H1 (cell line): ENCODE measurements around the gene NR3C1. TPM values are rescaled to one million over a fixed set of nuclear protein-coding genes. Genes with fewer than 3 reads are reported as not detected.

Experiments used
- BCL11A ChIP-seq, 2 experiments: IDR thresholded peaks; one replicate each; pipeline ENCODE4 v1.6.1; 2011; ENCODE audit warnings: low read depth in 2 of 2, low read length in 2 of 2, mild to moderate bottlenecking in 2 of 2
- polyA plus RNA-seq, 7 experiments: library from polyadenylated mRNA; depleted of rRNA in 3 of 7; stranded (reverse) in 5 of 7; unstranded in 2 of 7; fragments of >200 nt in 5 of 7; fragments of 200-250 nt in 2 of 7; gene quantifications; 1 replicate in 5 of 7; 2 replicates in 1 of 7; 4 replicates in 1 of 7; pipeline versions ENCODE4 v1.2.1 to v1.2.3, GENCODE V29; 2011 to 2013; ENCODE audit warnings: missing spikeins in 2 of 7, mixed read lengths in 2 of 7
- total RNA-seq: library from RNA; stranded (reverse); fragmentation: NEBNext Ultra II Directional; extraction: Animal tissue kit (Norgen Biotek cat#: 25700); gene quantifications from 2 replicates; pipeline ENCODE4 v1.2.1, GENCODE V29; 2021
- TF ChIP-seq, protein P1 (sequence below), 3 experiments: IDR thresholded peaks; 1 replicate in 2 of 3; 2 replicates in 1 of 3; pipeline versions ENCODE4 v1.5.1 to v1.6.1; 2011; ENCODE audit warnings: low read length in 3 of 3, mild to moderate bottlenecking in 3 of 3, inconsistent platforms in 2 of 3, low read depth in 1 of 3, moderate library complexity in 1 of 3; ENCODE audit not compliant: insufficient read depth in 1 of 3; ENCODE audit errors: control extremely low read depth in 1 of 3
- TF ChIP-seq, protein P2 (sequence below): IDR thresholded peaks from 2 replicates; pipeline ENCODE4 v1.6.1; 2012; ENCODE audit warnings: low read length, inconsistent platforms

Gene NR3C1
- total and polyA plus RNA-seq, 2 of the 8 experiments (the other 6 are each of a cell fraction or from before 2014, with no cell fraction given), result 1.7 to 5.4 TPM

DNA sequence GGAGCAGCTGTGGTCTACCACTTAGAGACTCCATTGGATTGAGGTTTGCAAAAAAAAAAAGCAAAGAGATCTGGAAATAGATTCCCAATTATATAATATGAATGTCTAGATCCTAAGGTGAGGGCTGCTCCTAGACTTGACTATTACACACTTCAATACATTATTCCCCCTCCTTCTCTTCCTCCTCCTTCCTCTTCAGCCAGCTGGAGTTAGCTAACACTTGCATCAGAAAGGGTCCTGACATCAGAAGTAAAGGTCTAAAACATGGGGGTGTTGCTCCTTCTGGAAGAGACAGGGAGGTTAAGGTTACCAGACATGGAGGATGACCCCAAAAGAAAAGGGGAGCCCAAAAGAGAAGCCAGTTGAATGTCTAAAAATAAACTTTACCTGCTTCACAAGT lies 12.9 kb upstream of the NR3C1 start (continued):
- TF ChIP-seq, protein P1, sequence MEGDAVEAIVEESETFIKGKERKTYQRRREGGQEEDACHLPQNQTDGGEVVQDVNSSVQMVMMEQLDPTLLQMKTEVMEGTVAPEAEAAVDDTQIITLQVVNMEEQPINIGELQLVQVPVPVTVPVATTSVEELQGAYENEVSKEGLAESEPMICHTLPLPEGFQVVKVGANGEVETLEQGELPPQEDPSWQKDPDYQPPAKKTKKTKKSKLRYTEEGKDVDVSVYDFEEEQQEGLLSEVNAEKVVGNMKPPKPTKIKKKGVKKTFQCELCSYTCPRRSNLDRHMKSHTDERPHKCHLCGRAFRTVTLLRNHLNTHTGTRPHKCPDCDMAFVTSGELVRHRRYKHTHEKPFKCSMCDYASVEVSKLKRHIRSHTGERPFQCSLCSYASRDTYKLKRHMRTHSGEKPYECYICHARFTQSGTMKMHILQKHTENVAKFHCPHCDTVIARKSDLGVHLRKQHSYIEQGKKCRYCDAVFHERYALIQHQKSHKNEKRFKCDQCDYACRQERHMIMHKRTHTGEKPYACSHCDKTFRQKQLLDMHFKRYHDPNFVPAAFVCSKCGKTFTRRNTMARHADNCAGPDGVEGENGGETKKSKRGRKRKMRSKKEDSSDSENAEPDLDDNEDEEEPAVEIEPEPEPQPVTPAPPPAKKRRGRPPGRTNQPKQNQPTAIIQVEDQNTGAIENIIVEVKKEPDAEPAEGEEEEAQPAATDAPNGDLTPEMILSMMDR (IDR thresholded peaks at IDR 0.05; ENCODE audit: control extremely low read depth in 1 of 3, insufficient read depth in 1 of 3, low read depth in 1 of 3, low read length in 3 of 3), result no peak
- no peak for TF ChIP-seq BCL11A (IDR thresholded peaks at IDR 0.05; ENCODE audit: low read depth in 2 of 2, low read length in 2 of 2)
- TF ChIP-seq, protein P2, sequence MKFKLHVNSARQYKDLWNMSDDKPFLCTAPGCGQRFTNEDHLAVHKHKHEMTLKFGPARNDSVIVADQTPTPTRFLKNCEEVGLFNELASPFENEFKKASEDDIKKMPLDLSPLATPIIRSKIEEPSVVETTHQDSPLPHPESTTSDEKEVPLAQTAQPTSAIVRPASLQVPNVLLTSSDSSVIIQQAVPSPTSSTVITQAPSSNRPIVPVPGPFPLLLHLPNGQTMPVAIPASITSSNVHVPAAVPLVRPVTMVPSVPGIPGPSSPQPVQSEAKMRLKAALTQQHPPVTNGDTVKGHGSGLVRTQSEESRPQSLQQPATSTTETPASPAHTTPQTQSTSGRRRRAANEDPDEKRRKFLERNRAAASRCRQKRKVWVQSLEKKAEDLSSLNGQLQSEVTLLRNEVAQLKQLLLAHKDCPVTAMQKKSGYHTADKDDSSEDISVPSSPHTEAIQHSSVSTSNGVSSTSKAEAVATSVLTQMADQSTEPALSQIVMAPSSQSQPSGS, result no peak
